ENCODE results near the gene PEX10.
"Not testable (repeated sequence)": the region's sequence is repeated elsewhere in the genome, so short reads cannot be mapped to it uniquely, and the experiment has no call there.

The PEX10 gene

DNA sequence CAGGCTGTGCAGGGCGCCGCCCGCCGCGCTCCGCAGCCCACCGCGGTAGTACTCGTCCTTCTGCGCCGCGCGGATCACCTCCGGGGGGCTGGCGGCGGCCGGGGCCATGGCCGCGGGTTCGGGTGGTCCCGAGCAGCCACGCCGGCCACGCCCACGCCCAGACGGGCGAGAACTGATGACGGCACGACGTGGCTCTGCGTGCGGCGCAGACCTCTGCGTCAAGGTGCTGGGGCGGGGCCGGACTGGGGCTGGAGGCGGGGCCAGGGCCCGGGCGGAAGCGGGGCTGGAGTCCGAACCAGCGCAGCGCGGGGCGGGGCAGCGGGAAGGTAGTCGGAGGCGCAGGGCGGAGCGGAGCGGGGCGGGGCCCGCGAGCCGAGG is at the start of gene PEX10:
PEX10 (minus strand) TSS at position 170 of the 378 bp plus-strand sequence; CDS start at position 108, 62 bp downstream.
- peak within 1 kb of the TSS; percentile 86 for H3K9ac ChIP-seq
- H3K27ac ChIP-seq: peak within 1 kb of the TSS; percentile 91
- peaks cover 52% of the 10 kb centered on the region for H3K4me1 ChIP-seq
- peaks cover 3% of the 10 kb centered on the region; the same call in 1 of the 2 replicates for H3K27me3 ChIP-seq
- H3K4me2 ChIP-seq: peak within 1 kb of the TSS; percentile 99
- no peak for TF ChIP-seq Cebpa-rat (IDR thresholded peaks at IDR 0.05)
- no peaks in the 10 kb centered on the region for H4K20me1 ChIP-seq
- peak within 1 kb of the TSS; percentile 80 for H3K4me3 ChIP-seq
- H3K36me3 ChIP-seq: peaks cover 28% of the 10 kb centered on the region; the same call in 1 of the 2 replicates
- no peaks in the 10 kb centered on the region for H3K9me3 ChIP-seq

GRCh38 chr1:2460996-2461751 is 48.8 kb upstream of the PEX10 start:
- Histone ChIP-seq H3K9me3 (no peaks in the 10 kb centered on the region), H3K4me1 (peaks cover 82% of the 10 kb centered on the region), H3K36me3 (no peaks in the 10 kb centered on the region), H3K9ac (no peak overlapping the region), H4K20me1 (peaks cover 18% of the 10 kb centered on the region), H3K27me3 (peaks cover 27% of the 10 kb centered on the region), H3K27ac (no peak overlapping the region), H3K4me2 (peak overlapping the region; percentile 50), H3K4me3 (no peak overlapping the region)
- TF ChIP-seq Cebpa-rat (IDR thresholded peaks at IDR 0.05): no peak

GRCh38 chr1:2460203-2460602 is 47.8 kb upstream of the PEX10 start:
- H3K4me2 ChIP-seq: peak overlapping the region; percentile 50
- H3K4me3 ChIP-seq: no peak overlapping the region
- H3K9me3 ChIP-seq: no peaks in the 10 kb centered on the region
- H3K4me1 ChIP-seq: peaks cover 82% of the 10 kb centered on the region
- H3K27ac ChIP-seq: no peak overlapping the region
- no peak overlapping the region for H3K9ac ChIP-seq
- no peak for TF ChIP-seq Cebpa-rat (IDR thresholded peaks at IDR 0.05)
- H4K20me1 ChIP-seq: peaks cover 8% of the 10 kb centered on the region; the same call in 1 of the 2 replicates
- H3K27me3 ChIP-seq: peaks cover 18% of the 10 kb centered on the region
- H3K36me3 ChIP-seq: no peaks in the 10 kb centered on the region

GRCh38 chr1:2459757-2460156 is 47.4 kb upstream of the PEX10 start:
- Histone ChIP-seq H4K20me1 (peaks cover 3% of the 10 kb centered on the region; the same call in 1 of the 2 replicates), H3K27me3 (peaks cover 13% of the 10 kb centered on the region), H3K9me3 (no peaks in the 10 kb centered on the region), H3K4me1 (peaks cover 82% of the 10 kb centered on the region), H3K27ac (no peak overlapping the region), H3K36me3 (no peaks in the 10 kb centered on the region), H3K4me3 (no peak overlapping the region), H3K9ac (no peak overlapping the region), H3K4me2 (peak overlapping the region; percentile 50)
- no peak for TF ChIP-seq Cebpa-rat (IDR thresholded peaks at IDR 0.05)

DNA sequence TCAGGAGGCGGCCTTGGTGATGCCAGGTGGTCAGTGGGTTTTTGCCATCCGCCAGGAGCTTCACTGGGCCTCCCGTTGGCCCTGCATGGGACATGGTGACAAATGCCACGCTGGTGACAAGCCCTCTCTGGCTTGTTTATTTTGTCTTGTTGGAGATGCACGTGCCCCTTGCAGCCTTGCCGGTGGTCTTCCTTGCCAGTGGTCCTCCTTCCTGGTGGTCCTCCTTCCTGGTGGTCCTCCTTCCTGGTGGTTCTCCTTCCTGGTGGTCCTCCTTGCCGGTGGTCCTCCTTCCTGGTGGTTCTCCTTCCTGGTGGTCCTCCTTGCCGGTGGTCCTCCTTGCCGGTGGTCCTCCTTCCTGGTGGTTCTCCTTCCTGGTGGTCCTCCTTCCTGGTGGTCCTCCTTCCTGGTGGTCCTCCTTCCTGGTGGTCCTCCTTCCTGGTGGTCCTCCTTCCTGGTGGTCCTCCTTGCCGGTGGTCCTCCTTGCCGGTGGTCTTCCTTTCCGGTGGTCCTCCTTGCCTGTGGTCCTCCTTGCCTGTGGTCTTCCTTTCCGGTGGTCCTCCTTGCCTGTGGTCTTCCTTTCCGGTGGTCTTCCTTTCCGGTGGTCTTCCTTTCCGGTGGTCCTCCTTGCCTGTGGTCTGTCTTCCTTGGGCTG is 46.9 kb upstream of the PEX10 start:
- peak overlapping the region; percentile 94 for H3K4me2 ChIP-seq
- peaks cover 83% of the 10 kb centered on the region for H3K4me1 ChIP-seq
- not testable (repeated sequence) for H3K4me3 ChIP-seq, H4K20me1 ChIP-seq, H3K27ac ChIP-seq, H3K36me3 ChIP-seq, H3K9me3 ChIP-seq, H3K27me3 ChIP-seq, H3K9ac ChIP-seq

- no peak overlapping the region for H3K4me3 ChIP-seq
- H3K27me3 ChIP-seq: peaks cover 3% of the 10 kb centered on the region; the same call in 1 of the 2 replicates
- no peak overlapping the region for H3K9ac ChIP-seq
- H4K20me1 ChIP-seq: no peaks in the 10 kb centered on the region
- peak overlapping the region; percentile 94 for H3K4me2 ChIP-seq
- TF ChIP-seq Cebpa-rat (IDR thresholded peaks at IDR 0.05): no peak
- H3K4me1 ChIP-seq: peaks cover 83% of the 10 kb centered on the region
- no peaks in the 10 kb centered on the region for H3K36me3 ChIP-seq
- no peaks in the 10 kb centered on the region for H3K9me3 ChIP-seq
- no peak overlapping the region for H3K27ac ChIP-seq
Measured at GRCh38 chr1:2458687-2459086, 46.3 kb upstream of the PEX10 start.

- TF ChIP-seq Cebpa-rat (IDR thresholded peaks at IDR 0.05): no peak
- no peaks in the 10 kb centered on the region for H3K9me3 ChIP-seq
- H3K27me3 ChIP-seq: no peaks in the 10 kb centered on the region
- H3K4me2 ChIP-seq: peak overlapping the region; percentile 94
- peak overlapping the region; percentile 66; the same call in 1 of the 2 replicates for H3K9ac ChIP-seq
- peaks cover 84% of the 10 kb centered on the region for H3K4me1 ChIP-seq
- no peaks in the 10 kb centered on the region for H4K20me1 ChIP-seq
- H3K4me3 ChIP-seq: no peak overlapping the region
- no peaks in the 10 kb centered on the region for H3K36me3 ChIP-seq
- peak overlapping the region; percentile 84 for H3K27ac ChIP-seq
Measured at GRCh38 chr1:2457444-2457843, 45.1 kb upstream of the PEX10 start.

DNA sequence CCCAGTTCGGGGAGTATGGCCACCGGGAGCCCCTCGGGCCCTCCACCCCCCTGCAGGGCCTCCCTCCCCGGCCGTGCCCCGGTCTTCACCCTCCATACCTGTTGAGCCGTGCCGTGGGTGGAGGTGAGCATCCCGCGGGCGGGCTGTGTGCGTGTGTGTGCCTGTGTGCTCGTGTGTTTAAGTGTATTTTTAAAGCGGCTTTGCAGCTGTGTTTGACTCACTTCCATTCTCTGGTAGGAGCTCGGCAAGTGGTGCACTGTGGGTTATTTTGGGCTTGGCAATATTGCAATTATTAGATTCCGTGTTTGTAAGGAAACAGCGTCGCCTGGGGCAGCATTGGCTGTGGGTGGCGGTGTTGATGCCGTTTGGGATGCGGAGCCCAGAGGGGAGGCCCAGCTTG is 43.4 kb upstream of the PEX10 start:
- Histone ChIP-seq H3K9me3 (no peaks in the 10 kb centered on the region), H4K20me1 (no peaks in the 10 kb centered on the region), H3K9ac (peak overlapping the region; percentile 66), H3K4me1 (peaks cover 96% of the 10 kb centered on the region), H3K4me3 (peak overlapping the region; percentile 23; the same call in 1 of the 2 replicates), H3K36me3 (no peaks in the 10 kb centered on the region), H3K27ac (peak overlapping the region; percentile 84), H3K4me2 (peak overlapping the region; percentile 94), H3K27me3 (no peaks in the 10 kb centered on the region)
- TF ChIP-seq Cebpa-rat (IDR thresholded peaks at IDR 0.05): no peak

DNA sequence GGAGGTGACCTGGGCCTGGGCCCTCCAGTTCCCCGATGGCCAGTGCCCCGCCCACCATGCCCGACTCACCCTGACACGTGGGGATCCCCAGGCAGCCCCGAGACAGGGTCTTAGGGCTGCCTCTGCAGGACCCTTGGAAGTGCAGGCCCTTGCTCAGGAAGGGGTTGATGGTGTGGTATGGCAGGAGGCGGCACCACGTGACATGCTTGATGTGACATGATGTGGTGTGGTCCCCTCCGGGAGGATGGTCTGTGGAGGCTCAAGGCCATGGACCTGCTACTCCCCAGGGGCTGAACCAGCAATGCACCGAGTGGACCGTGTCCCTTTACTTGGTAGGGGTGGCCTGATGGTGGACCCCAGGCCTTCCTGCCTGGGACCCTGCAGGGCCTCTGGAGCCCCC is 41.9 kb upstream of the PEX10 start:
- H3K27ac ChIP-seq: peak overlapping the region; percentile 84
- peak overlapping the region; percentile 94 for H3K4me2 ChIP-seq
- H3K4me3 ChIP-seq: peak overlapping the region; percentile 42; the same call in 1 of the 2 replicates
- H3K27me3 ChIP-seq: no peaks in the 10 kb centered on the region
- no peaks in the 10 kb centered on the region for H3K36me3 ChIP-seq
- no peaks in the 10 kb centered on the region for H3K9me3 ChIP-seq
- no peak for TF ChIP-seq Cebpa-rat (IDR thresholded peaks at IDR 0.05)
- H3K4me1 ChIP-seq: peaks cover 96% of the 10 kb centered on the region
- H4K20me1 ChIP-seq: no peaks in the 10 kb centered on the region
- peak overlapping the region; percentile 21; the same call in 1 of the 2 replicates for H3K9ac ChIP-seq

DNA sequence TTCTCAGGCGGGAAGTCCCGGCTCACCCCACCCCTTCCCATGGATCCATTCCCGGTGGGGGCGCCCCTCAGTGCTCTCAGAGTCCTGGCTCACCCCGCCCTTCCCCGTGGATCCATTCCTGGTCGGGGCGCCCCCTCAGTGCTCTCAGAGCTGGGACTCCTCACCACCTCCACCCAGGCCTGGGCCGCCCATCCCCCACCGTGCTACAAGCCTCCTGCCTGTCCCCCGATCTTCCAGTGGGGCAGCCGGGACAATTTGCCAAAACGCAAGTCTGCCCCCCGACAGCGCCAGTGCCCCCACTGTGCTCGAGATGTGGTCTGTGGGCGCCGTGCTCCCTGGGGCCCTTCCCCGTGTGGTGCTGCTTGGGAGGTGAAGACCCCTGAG is 40.6 kb upstream of the PEX10 start:
- Histone ChIP-seq H3K9me3 (no peaks in the 10 kb centered on the region), H3K27ac (peak overlapping the region; percentile 84), H4K20me1 (no peaks in the 10 kb centered on the region), H3K4me1 (peaks cover 98% of the 10 kb centered on the region), H3K9ac (peak overlapping the region; percentile 53), H3K27me3 (no peaks in the 10 kb centered on the region), H3K4me3 (no peak overlapping the region), H3K4me2 (peak overlapping the region; percentile 94), H3K36me3 (no peaks in the 10 kb centered on the region)
- TF ChIP-seq Cebpa-rat (IDR thresholded peaks at IDR 0.05): no peak
